Loucy (cell line): ENCODE results near the gene PTPN5.

Source experiments
- H2AFZ ChIP-seq: fragments of 200-600 bp; sonication (generic); 2 replicates; pipeline ENCODE4 v1.6.0; 2016; ENCODE audit warnings: antibody characterized with exemption, mild to moderate bottlenecking, low read length, moderate library complexity
- H3F3A ChIP-seq: fragments of 200-600 bp; 2 replicates; pipeline ENCODE4 v1.6.0; 2016; ENCODE audit warnings: antibody characterized with exemption, low read depth, mild to moderate bottlenecking
- H3K27me3 ChIP-seq: fragments of 200-600 bp; sonication (generic); 2 replicates; pipeline ENCODE4 v1.6.1; 2014; ENCODE audit warnings: low read length, mild to moderate bottlenecking; ENCODE audit not compliant: insufficient read depth, poor library complexity, severe bottlenecking
- H3K36me3 ChIP-seq: fragments of 200-600 bp; sonication (generic); 2 replicates; pipeline ENCODE4 v1.6.1; 2016; ENCODE audit warnings: low read length; ENCODE audit not compliant: insufficient read depth
- H3K4me1 ChIP-seq: fragments of 200-600 bp; sonication (generic); 2 replicates; pipeline ENCODE4 v1.5.1; 2014; ENCODE audit warnings: low read length, mild to moderate bottlenecking; ENCODE audit not compliant: insufficient read depth, poor library complexity, severe bottlenecking
- H3K4me2 ChIP-seq: fragments of 200-600 bp; sonication (generic); 2 replicates; pipeline ENCODE4 v1.6.0; 2014; ENCODE audit warnings: antibody characterized with exemption, low read length, low read depth, mild to moderate bottlenecking; ENCODE audit not compliant: poor library complexity, severe bottlenecking
- H3K4me3 ChIP-seq: fragments of 200-600 bp; sonication (generic); 2 replicates; pipeline ENCODE4 v1.5.1; 2014; ENCODE audit warnings: low read length, mild to moderate bottlenecking, mixed read lengths; ENCODE audit not compliant: poor library complexity, severe bottlenecking
- H3K79me2 ChIP-seq: fragments of 200-600 bp; sonication (generic); 2 replicates; pipeline ENCODE4 v1.6.1; 2014; ENCODE audit warnings: low read length; ENCODE audit not compliant: insufficient read depth
- H3K9ac ChIP-seq: fragments of 200-600 bp; sonication (generic); 2 replicates; pipeline ENCODE4 v1.6.0; 2014; ENCODE audit warnings: mild to moderate bottlenecking, low read depth, low read length, moderate library complexity; ENCODE audit not compliant: poor library complexity, severe bottlenecking
- H3K9me2 ChIP-seq: fragments of 200-600 bp; sonication (generic); replicated peaks from 2 replicates; pipeline ENCODE4 v1.6.1; 2016; ENCODE audit warnings: low read depth, low read length, mixed read lengths
- H3K9me3 ChIP-seq: fragments of 200-600 bp; sonication (generic); 2 replicates; pipeline ENCODE4 v1.6.1; 2014; ENCODE audit warnings: mild to moderate bottlenecking, antibody characterized with exemption, low read length, low read depth; ENCODE audit not compliant: insufficient read depth
- H4K20me1 ChIP-seq: fragments of 200-600 bp; sonication (generic); 2 replicates; pipeline ENCODE4 v1.6.0; 2014; ENCODE audit warnings: antibody characterized with exemption, low read length, mild to moderate bottlenecking; ENCODE audit not compliant: insufficient read depth, poor library complexity, severe bottlenecking
- EZH2phosphoT487 ChIP-seq: fragments of 200-600 bp; IDR thresholded peaks from 2 replicates; pipeline ENCODE4 v1.6.1; 2018; ENCODE audit warnings: antibody characterized with exemption, mild to moderate bottlenecking, moderate library complexity, borderline replicate concordance
- TF ChIP-seq, protein P1 (sequence below): fragments of 200-600 bp; sonication (generic); conservative IDR thresholded peaks from 2 replicates; pipeline ENCODE4 v1.5.1; 2014; ENCODE audit warnings: mild to moderate bottlenecking, antibody characterized with exemption, low read length

PTPN5 gene

DNA sequence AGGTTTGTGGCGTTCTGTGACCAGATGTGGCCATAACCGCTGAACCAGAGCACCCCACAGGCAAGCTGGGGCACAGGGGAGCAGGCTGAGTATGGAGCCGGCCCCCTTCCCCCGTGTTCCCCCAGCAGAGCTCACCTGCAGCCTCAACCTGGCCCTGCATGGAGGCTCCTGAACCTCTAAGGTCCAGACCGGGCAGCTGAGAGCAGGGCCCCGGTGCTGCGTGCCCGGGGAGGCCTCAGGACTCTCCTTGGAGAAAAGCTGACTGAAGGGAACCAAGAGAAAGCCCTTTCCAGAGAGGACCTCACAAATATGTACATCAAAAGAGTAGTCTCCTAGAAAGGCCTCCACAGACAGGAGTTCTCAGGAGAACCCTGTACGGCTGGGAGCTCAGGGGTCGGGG, 48.2 kb downstream of the PTPN5 start:
- no peaks in the 10 kb centered on the region for H3K4me1 ChIP-seq
- H3F3A ChIP-seq: no peaks in the 10 kb centered on the region
- no peaks in the 10 kb centered on the region for H3K9me3 ChIP-seq
- no peaks in the 10 kb centered on the region for H3K79me2 ChIP-seq
- TF ChIP-seq, protein P1, sequence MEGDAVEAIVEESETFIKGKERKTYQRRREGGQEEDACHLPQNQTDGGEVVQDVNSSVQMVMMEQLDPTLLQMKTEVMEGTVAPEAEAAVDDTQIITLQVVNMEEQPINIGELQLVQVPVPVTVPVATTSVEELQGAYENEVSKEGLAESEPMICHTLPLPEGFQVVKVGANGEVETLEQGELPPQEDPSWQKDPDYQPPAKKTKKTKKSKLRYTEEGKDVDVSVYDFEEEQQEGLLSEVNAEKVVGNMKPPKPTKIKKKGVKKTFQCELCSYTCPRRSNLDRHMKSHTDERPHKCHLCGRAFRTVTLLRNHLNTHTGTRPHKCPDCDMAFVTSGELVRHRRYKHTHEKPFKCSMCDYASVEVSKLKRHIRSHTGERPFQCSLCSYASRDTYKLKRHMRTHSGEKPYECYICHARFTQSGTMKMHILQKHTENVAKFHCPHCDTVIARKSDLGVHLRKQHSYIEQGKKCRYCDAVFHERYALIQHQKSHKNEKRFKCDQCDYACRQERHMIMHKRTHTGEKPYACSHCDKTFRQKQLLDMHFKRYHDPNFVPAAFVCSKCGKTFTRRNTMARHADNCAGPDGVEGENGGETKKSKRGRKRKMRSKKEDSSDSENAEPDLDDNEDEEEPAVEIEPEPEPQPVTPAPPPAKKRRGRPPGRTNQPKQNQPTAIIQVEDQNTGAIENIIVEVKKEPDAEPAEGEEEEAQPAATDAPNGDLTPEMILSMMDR: no peak
- no peak for TF ChIP-seq EZH2phosphoT487
- H2AFZ ChIP-seq: no peak overlapping the region
- H3K36me3 ChIP-seq: no peaks in the 10 kb centered on the region
- H3K9ac ChIP-seq: no peak overlapping the region
- H4K20me1 ChIP-seq: no peaks in the 10 kb centered on the region
- no peaks in the 10 kb centered on the region for H3K27me3 ChIP-seq
- no peak overlapping the region for H3K4me2 ChIP-seq
- H3K4me3 ChIP-seq: no peak overlapping the region
- no peaks in the 10 kb centered on the region for H3K9me2 ChIP-seq

DNA sequence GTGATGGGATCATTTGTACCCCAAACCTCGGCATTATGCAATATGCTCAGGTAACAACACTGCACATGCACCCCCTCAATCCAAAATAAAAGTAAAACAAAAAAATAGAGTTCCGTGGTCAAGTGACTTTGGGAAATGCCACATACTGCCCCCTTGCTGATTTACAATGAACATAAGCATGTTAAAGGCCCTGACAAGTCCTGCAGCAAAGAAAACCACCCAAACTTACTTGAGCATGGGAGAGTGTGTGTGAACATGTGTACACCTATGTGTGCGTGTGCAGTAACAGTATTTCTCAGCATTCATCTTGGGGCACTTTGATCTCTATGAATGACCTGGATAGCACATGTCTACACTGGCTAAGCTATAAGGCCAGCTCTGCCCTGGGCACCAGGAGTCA, 49.8 kb downstream of the PTPN5 start:
- no peaks in the 10 kb centered on the region for H3K9me2 ChIP-seq
- H3K9ac ChIP-seq: no peak overlapping the region
- H4K20me1 ChIP-seq: no peaks in the 10 kb centered on the region
- TF ChIP-seq, protein P1: peak; percentile 34
- TF ChIP-seq EZH2phosphoT487: no peak
- H3K79me2 ChIP-seq: no peaks in the 10 kb centered on the region
- H3K9me3 ChIP-seq: no peaks in the 10 kb centered on the region
- no peak overlapping the region for H2AFZ ChIP-seq
- H3K4me1 ChIP-seq: no peaks in the 10 kb centered on the region
- H3K36me3 ChIP-seq: no peaks in the 10 kb centered on the region
- H3K4me3 ChIP-seq: no peak overlapping the region
- no peaks in the 10 kb centered on the region for H3K27me3 ChIP-seq
- H3F3A ChIP-seq: no peaks in the 10 kb centered on the region
- H3K4me2 ChIP-seq: no peak overlapping the region

DNA sequence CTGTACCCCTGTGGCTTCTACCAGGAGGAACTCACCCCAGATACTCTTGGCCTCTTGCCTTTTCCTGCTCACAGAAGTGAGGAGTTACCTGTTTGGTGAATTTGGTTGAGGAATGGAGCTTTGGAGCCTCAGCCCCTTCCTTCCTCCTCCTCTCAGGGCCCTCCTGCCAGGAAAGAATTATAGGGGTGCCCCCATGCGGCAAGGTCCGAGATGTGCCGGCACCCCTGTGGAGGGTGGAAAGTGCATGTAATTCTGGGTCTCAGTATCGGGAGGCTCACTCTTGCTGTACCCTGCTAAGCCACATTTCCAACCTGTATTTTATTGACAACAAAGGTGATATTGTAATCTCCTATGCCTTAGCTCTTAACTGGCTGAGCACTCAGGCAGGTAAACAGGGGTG, 51.9 kb downstream of the PTPN5 start:
- Histone ChIP-seq H3K4me2 (no peak overlapping the region), H3K36me3 (no peaks in the 10 kb centered on the region), H3K4me3 (no peak overlapping the region), H3K4me1 (no peaks in the 10 kb centered on the region), H2AFZ (no peak overlapping the region), H3K9me2 (no peaks in the 10 kb centered on the region), H3K27me3 (no peaks in the 10 kb centered on the region), H3F3A (no peaks in the 10 kb centered on the region), H4K20me1 (no peaks in the 10 kb centered on the region), H3K79me2 (no peaks in the 10 kb centered on the region), H3K9me3 (no peaks in the 10 kb centered on the region), H3K9ac (no peak overlapping the region)
- TF ChIP-seq EZH2phosphoT487: no peak
- TF ChIP-seq, protein P1: no peak
